ENCODE data around the gene AGAP1.

AGAP1 gene

GRCh38 chr2:235976956-235977355 lies 483.1 kb downstream of the AGAP1 start:
- TF ChIP-seq CTCF (IDR thresholded peaks at IDR 0.05): no peak

- TF ChIP-seq CTCF (IDR thresholded peaks at IDR 0.05): no peak
These were observed 483.6 kb downstream of the AGAP1 start for GRCh38 chr2:235977445-235977844.

GRCh38 chr2:235978022-235978421 lies 484.2 kb downstream of the AGAP1 start:
- no peak for TF ChIP-seq CTCF (IDR thresholded peaks at IDR 0.05)

GRCh38 chr2:235979037-235979436 lies 485.2 kb downstream of the AGAP1 start:
- TF ChIP-seq CTCF (IDR thresholded peaks at IDR 0.05): no peak

GRCh38 chr2:235979753-235980435 lies 486.1 kb downstream of the AGAP1 start:
- no peak for TF ChIP-seq CTCF (IDR thresholded peaks at IDR 0.05)

GRCh38 chr2:235981631-235982030 lies 487.8 kb downstream of the AGAP1 start:
- no peak for TF ChIP-seq CTCF (IDR thresholded peaks at IDR 0.05)

- TF ChIP-seq CTCF (IDR thresholded peaks at IDR 0.05): no peak
These were observed 489.2 kb downstream of the AGAP1 start for GRCh38 chr2:235983016-235983415.

- TF ChIP-seq CTCF (IDR thresholded peaks at IDR 0.05): no peak
These were observed 490.7 kb downstream of the AGAP1 start for GRCh38 chr2:235984552-235984951.

All from LNCAP (cell line).